Smooth muscle cell (in vitro differentiated cells): ENCODE results near the gene RAP1GDS1. TPM values are rescaled to one million over a fixed set of nuclear protein-coding genes. Genes with fewer than 3 reads are reported as not detected.
"Not testable (repeated sequence)": the region's sequence is repeated elsewhere in the genome, so short reads cannot be mapped to it uniquely, and the experiment has no call there.

Experiments used
- DNase-seq: peaks from one replicate; lab custom pipeline; 2025; ENCODE audit not compliant: unreplicated experiment; lab: John Stamatoyannopoulos, UW
- H2AFZ ChIP-seq: fragments of 200-600 bp; sonication (generic); 2 replicates; pipeline ENCODE4 v1.6.0; 2016; ENCODE audit warnings: antibody characterized with exemption, low read depth, mild to moderate bottlenecking
- H3F3A ChIP-seq: fragments of 200-600 bp; sonication (generic); 2 replicates; pipeline ENCODE4 v1.6.0; 2017; ENCODE audit warnings: antibody characterized with exemption, low read depth
- H3K27ac ChIP-seq: fragments of 200-600 bp; sonication (generic); 2 replicates; pipeline ENCODE4 v1.5.1; 2016; ENCODE audit warnings: low read depth, mild to moderate bottlenecking
- H3K27me3 ChIP-seq: fragments of 200-600 bp; sonication (generic); 2 replicates; pipeline ENCODE4 v1.6.1; 2016; ENCODE audit warnings: low read depth, mild to moderate bottlenecking
- H3K36me3 ChIP-seq: fragments of 200-600 bp; sonication (generic); 2 replicates; pipeline ENCODE4 v1.5.1; 2016; ENCODE audit warnings: low read depth
- H3K4me1 ChIP-seq: fragments of 200-600 bp; sonication (generic); 2 replicates; pipeline ENCODE4 v1.5.1; 2016; ENCODE audit warnings: low read depth
- H3K4me2 ChIP-seq: fragments of 200-600 bp; sonication (generic); 2 replicates; pipeline ENCODE4 v1.6.0; 2016; ENCODE audit warnings: mild to moderate bottlenecking
- H3K4me3 ChIP-seq: fragments of 200-600 bp; sonication (generic); 2 replicates; pipeline ENCODE4 v1.5.1; 2016; ENCODE audit warnings: mild to moderate bottlenecking
- H3K79me2 ChIP-seq: fragments of 200-600 bp; sonication (generic); 2 replicates; pipeline ENCODE4 v1.6.0; 2016; ENCODE audit warnings: low read depth, mild to moderate bottlenecking
- H3K9ac ChIP-seq: fragments of 200-600 bp; sonication (generic); 2 replicates; pipeline ENCODE4 v1.6.0; 2016; ENCODE audit warnings: low read depth
- H3K9me3 ChIP-seq: fragments of 200-600 bp; sonication (generic); replicated peaks from 2 replicates; pipeline ENCODE4 v1.5.1; 2016; ENCODE audit warnings: low read depth
- H4K20me1 ChIP-seq: fragments of 200-600 bp; sonication (generic); 2 replicates; pipeline ENCODE4 v1.6.0; 2016; ENCODE audit warnings: low read depth
- WGBS: methylation state at CpG from one replicate; pipeline ENCODE4 v1.1.7; 2016; ENCODE audit warnings: low lambda C conversion rate; 5-methylcytosine and 5-hydroxymethylcytosine counted together
- polyA plus RNA-seq: library from polyadenylated mRNA; unstranded; fragments of >200 nt; fragmentation: Nextera tagmentation; extraction: Ambion mirVana; gene quantifications from 2 replicates; pipeline ENCODE4 v1.2.1, GENCODE V29; 2016
- total RNA-seq: library from RNA; depleted of rRNA; stranded (reverse); fragments of >200 nt; gene quantifications from 2 replicates; pipeline ENCODE4 v1.2.3, GENCODE V29; 2014
- TF ChIP-seq, protein P1 (sequence below): fragments of 200-600 bp; sonication (generic); IDR thresholded peaks from 2 replicates; pipeline ENCODE4 v1.5.1; 2017; ENCODE audit warnings: borderline replicate concordance, mild to moderate bottlenecking, antibody characterized with exemption; ENCODE audit not compliant: insufficient read depth, poor library complexity, severe bottlenecking

RAP1GDS1 gene
- total and polyA plus RNA-seq, 2 experiments from 2014 or later, result 28.4 to 67.9 TPM

DNA sequence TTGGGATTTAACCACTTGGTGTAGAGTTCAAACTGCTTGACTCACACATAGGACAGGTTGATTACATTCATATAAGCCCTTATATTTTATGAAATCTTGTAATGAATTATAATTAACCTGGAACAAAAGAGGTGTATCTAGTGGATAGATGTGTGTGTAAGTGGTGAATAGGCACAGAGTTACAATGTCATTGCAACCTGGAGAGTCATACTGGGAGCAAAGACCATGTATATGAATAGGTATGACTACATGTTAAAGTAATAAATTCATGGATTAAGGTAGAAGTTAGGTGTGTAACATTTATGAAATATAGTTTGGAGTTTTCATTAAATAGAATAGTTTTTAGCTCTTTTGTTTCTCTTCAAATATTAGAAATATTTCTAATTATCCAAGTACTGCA, 26.1 kb downstream of the RAP1GDS1 start:
- peaks cover 6% of the 10 kb centered on the region for H4K20me1 ChIP-seq
- H3K9me3 ChIP-seq, result no peaks in the 10 kb centered on the region
- no peak for DNase-seq
- H3K4me2 ChIP-seq, result no peak overlapping the region
- H3K27me3 ChIP-seq, result no peaks in the 10 kb centered on the region
- no peaks in the 10 kb centered on the region for H3F3A ChIP-seq
- H3K36me3 ChIP-seq, result no peaks in the 10 kb centered on the region
- no peak overlapping the region for H3K27ac ChIP-seq
- H3K9ac ChIP-seq, result no peak overlapping the region
- peaks cover 94% of the 10 kb centered on the region for H3K79me2 ChIP-seq
- H2AFZ ChIP-seq, result no peak overlapping the region
- peaks cover 15% of the 10 kb centered on the region for H3K4me1 ChIP-seq
- TF ChIP-seq, protein P1, sequence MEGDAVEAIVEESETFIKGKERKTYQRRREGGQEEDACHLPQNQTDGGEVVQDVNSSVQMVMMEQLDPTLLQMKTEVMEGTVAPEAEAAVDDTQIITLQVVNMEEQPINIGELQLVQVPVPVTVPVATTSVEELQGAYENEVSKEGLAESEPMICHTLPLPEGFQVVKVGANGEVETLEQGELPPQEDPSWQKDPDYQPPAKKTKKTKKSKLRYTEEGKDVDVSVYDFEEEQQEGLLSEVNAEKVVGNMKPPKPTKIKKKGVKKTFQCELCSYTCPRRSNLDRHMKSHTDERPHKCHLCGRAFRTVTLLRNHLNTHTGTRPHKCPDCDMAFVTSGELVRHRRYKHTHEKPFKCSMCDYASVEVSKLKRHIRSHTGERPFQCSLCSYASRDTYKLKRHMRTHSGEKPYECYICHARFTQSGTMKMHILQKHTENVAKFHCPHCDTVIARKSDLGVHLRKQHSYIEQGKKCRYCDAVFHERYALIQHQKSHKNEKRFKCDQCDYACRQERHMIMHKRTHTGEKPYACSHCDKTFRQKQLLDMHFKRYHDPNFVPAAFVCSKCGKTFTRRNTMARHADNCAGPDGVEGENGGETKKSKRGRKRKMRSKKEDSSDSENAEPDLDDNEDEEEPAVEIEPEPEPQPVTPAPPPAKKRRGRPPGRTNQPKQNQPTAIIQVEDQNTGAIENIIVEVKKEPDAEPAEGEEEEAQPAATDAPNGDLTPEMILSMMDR, result no peak
- H3K4me3 ChIP-seq, result no peak overlapping the region

DNA sequence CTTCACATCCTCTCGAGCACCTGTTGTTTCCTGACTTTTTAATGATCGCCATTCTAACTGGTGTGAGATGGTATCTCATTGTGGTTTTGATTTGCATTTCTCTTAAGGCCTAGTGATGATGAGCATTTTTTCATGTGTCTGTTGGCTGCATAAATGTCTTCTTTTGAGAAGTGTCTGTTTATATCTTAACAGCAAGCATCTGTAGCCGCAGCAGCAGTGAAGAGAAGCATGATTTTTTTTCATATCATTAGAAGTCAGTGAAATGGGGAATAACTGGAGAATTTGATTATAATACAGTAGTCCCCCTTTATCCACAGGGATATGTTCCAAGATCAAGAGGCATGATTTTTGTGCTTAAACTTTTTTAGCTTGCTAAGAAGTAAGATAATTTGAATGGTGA, 27.5 kb downstream of the RAP1GDS1 start:
- H3K9me3 ChIP-seq, H2AFZ ChIP-seq, H3K4me3 ChIP-seq, H3K27ac ChIP-seq, H3F3A ChIP-seq, H3K4me2 ChIP-seq, H3K9ac ChIP-seq, H3K27me3 ChIP-seq, DNase-seq, H3K36me3 ChIP-seq: not testable (repeated sequence)
- Histone ChIP-seq H4K20me1 (peaks cover 11% of the 10 kb centered on the region), H3K79me2 (peaks cover 92% of the 10 kb centered on the region), H3K4me1 (peaks cover 10% of the 10 kb centered on the region)
- 94% methylated on average over 3 of the region's 3 CpGs for WGBS

DNA sequence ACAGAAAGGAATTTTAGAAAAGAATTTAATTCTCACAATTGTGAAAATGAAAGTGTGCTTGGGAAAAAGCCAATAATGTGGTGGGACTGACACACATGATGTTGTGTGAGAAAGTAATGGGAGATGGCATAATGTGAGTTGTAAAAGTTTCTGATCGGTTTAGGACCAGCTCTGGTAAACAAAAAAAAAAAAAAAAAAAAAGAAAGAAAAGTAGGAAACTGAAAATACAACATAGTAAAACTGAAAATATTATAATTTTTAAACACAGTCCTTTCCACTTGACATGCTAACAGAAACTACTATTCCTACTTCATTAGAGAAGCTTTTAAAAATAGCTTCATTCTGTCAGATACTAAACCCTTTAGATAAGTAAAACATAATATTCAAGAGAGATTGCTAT, 28.2 kb downstream of the RAP1GDS1 start:
- Histone ChIP-seq H3K4me3 (no peak overlapping the region), H3K27me3 (no peaks in the 10 kb centered on the region), H3F3A (no peaks in the 10 kb centered on the region), H2AFZ (no peak overlapping the region), H4K20me1 (peaks cover 11% of the 10 kb centered on the region), H3K27ac (no peak overlapping the region), H3K4me1 (peaks cover 5% of the 10 kb centered on the region), H3K9me3 (no peaks in the 10 kb centered on the region), H3K9ac (no peak overlapping the region), H3K4me2 (peak overlapping the region; percentile 6), H3K36me3 (peaks cover 2% of the 10 kb centered on the region), H3K79me2 (peaks cover 88% of the 10 kb centered on the region)
- TF ChIP-seq, protein P1, result no peak
- DNase-seq, result no peak
- WGBS, result 83% methylated on average over 1 of the region's 1 CpG

DNA sequence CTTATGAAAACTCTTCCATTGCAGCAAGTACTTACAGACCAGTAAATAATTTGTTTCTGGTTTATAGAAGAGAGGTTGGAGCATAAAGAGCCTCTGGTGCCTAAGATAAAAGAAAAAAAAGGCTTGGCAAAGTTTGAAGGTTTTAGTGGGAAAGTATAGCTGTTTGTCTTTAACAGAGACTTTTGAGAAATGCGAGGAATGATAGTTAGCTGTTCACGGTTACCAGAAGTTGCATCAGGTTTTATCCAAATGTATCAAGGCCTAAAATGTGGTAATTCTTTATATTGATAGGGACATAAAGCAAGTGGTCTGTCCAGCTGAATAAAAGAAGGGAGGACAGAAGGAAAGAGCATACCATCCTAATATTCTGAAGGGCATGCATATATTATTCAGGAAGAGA, 29.3 kb downstream of the RAP1GDS1 start:
- no peak overlapping the region for H2AFZ ChIP-seq
- no peak overlapping the region for H3K4me3 ChIP-seq
- peak overlapping the region; percentile 62 for H3K4me2 ChIP-seq
- TF ChIP-seq, protein P1, result no peak
- H3K27ac ChIP-seq, result peak overlapping the region; percentile 43
- H3K79me2 ChIP-seq, result peaks cover 77% of the 10 kb centered on the region
- peaks cover 11% of the 10 kb centered on the region for H4K20me1 ChIP-seq
- no peaks in the 10 kb centered on the region for H3K4me1 ChIP-seq
- H3K36me3 ChIP-seq, result peaks cover 2% of the 10 kb centered on the region
- no peak overlapping the region for H3K9ac ChIP-seq
- DNase-seq, result no peak
- 70% methylated on average over 2 of the region's 2 CpGs for WGBS
- H3K27me3 ChIP-seq, result no peaks in the 10 kb centered on the region
- no peaks in the 10 kb centered on the region for H3F3A ChIP-seq
- H3K9me3 ChIP-seq, result no peaks in the 10 kb centered on the region
